CD4-positive, alpha-beta memory T cell (primary cell): ENCODE results near the gene SLC22A14. TPM values are rescaled to one million over a fixed set of nuclear protein-coding genes. Genes with fewer than 3 reads are reported as not detected.
"Not testable (repeated sequence)": the region's sequence is repeated elsewhere in the genome, so short reads cannot be mapped to it uniquely, and the experiment has no call there.

Experiments used
- CTCF ChIA-PET: fragments of 350-600 bp; sonication (Branson Sonifier 250); formaldehyde crosslinking; loops from one replicate; lab custom pipeline; 2021; ENCODE audit warnings: inconsistent platforms; ENCODE audit not compliant: partially characterized antibody; lab: Charles Lee
- POLR2A ChIA-PET: fragments of 350-600 bp; sonication (Branson Sonifier 250); formaldehyde crosslinking; loops from one replicate; lab custom pipeline; 2021; ENCODE audit not compliant: partially characterized antibody; lab: Charles Lee
- DNase-seq, 5 donors: peaks; one replicate each; pipeline versions ENCODE4 v3.0.0 to v3.0.0-alpha.2; 2020 to 2022; ENCODE audit warnings: mixed read lengths in 1 of 5
- H3K27ac ChIP-seq: one replicate; pipeline ENCODE4 v1.7.0; 2013; ENCODE audit warnings: low read depth, low read length
- H3K27me3 ChIP-seq: 2 replicates; pipeline ENCODE4 v1.7.0; 2013; ENCODE audit warnings: mild to moderate bottlenecking, low read length, moderate library complexity; ENCODE audit not compliant: insufficient read depth
- H3K36me3 ChIP-seq: 2 replicates; pipeline ENCODE4 v1.7.0; 2013; ENCODE audit warnings: mild to moderate bottlenecking, low read length, moderate library complexity; ENCODE audit not compliant: insufficient read depth
- H3K4me1 ChIP-seq: 2 replicates; pipeline ENCODE4 v1.7.0; 2013; ENCODE audit warnings: mild to moderate bottlenecking, low read length, moderate library complexity; ENCODE audit not compliant: insufficient read depth
- H3K4me3 ChIP-seq, 2 donors: one replicate each; pipeline ENCODE4 v1.7.0; 2013; ENCODE audit warnings: low read length in 2 of 2, mild to moderate bottlenecking in 1 of 2
- H3K9me3 ChIP-seq, 2 donors: one replicate each; pipeline ENCODE4 v1.7.0; 2013; ENCODE audit warnings: low read length in 2 of 2, control low read depth in 1 of 2; ENCODE audit not compliant: control insufficient read depth in 1 of 2
- H3K27ac Mint-ChIP-seq, 7 donors: one replicate each; pipeline ENCODE4 v1.8.0; 2020 to 2021; ENCODE audit warnings: mixed read lengths in 7 of 7, mild to moderate bottlenecking in 6 of 7, inconsistent platforms in 3 of 7, moderate library complexity in 3 of 7
- H3K27me3 Mint-ChIP-seq, 2 donors: one replicate each; pipeline ENCODE4 v1.8.0; 2020 to 2021; ENCODE audit warnings: mixed read lengths in 2 of 2
- H3K36me3 Mint-ChIP-seq, 2 donors: one replicate each; pipeline ENCODE4 v1.8.0; 2020 to 2021; ENCODE audit warnings: mixed read lengths in 2 of 2, inconsistent platforms in 1 of 2, mild to moderate bottlenecking in 1 of 2
- H3K4me1 Mint-ChIP-seq, 4 donors: one replicate each; pipeline ENCODE4 v1.8.0; 2020 to 2021; ENCODE audit warnings: mixed read lengths in 4 of 4, mild to moderate bottlenecking in 1 of 4
- H3K4me3 Mint-ChIP-seq, 8 donors: one replicate each; pipeline ENCODE4 v1.8.0; 2020 to 2021; ENCODE audit warnings: mixed read lengths in 8 of 8, mild to moderate bottlenecking in 7 of 8, moderate library complexity in 6 of 8, inconsistent platforms in 3 of 8
- H3K9me3 Mint-ChIP-seq, 8 donors: one replicate each; pipeline ENCODE4 v1.8.0; 2020 to 2021; ENCODE audit warnings: mixed read lengths in 8 of 8, mild to moderate bottlenecking in 5 of 8, inconsistent platforms in 3 of 8, moderate library complexity in 1 of 8
- intact Hi-C: fragments of 100-400 bp; cut with micrococcal nuclease; formaldehyde crosslinking; loops from one replicate; pipeline ENCODE4 v1.15.1; 2023
- polyA plus RNA-seq, 2 donors: library from polyadenylated mRNA; unstranded; fragments of 300-500 nt; fragmentation: Illumina TruSeq; gene quantifications; one replicate each; pipeline ENCODE4 v1.2.3, GENCODE V29; 2021
- total RNA-seq, 2 experiments: library from RNA; stranded (reverse); gene quantifications; one replicate each; pipeline ENCODE4 v1.2.3, GENCODE V29; 2021

Gene SLC22A14, protein sequence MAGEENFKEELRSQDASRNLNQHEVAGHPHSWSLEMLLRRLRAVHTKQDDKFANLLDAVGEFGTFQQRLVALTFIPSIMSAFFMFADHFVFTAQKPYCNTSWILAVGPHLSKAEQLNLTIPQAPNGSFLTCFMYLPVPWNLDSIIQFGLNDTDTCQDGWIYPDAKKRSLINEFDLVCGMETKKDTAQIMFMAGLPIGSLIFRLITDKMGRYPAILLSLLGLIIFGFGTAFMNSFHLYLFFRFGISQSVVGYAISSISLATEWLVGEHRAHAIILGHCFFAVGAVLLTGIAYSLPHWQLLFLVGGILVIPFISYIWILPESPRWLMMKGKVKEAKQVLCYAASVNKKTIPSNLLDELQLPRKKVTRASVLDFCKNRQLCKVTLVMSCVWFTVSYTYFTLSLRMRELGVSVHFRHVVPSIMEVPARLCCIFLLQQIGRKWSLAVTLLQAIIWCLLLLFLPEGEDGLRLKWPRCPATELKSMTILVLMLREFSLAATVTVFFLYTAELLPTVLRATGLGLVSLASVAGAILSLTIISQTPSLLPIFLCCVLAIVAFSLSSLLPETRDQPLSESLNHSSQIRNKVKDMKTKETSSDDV
- total RNA-seq (not detected), polyA plus RNA-seq (under 1 TPM in 1 of 2 donors, not detected in 1; 0.10 TPM)

DNA sequence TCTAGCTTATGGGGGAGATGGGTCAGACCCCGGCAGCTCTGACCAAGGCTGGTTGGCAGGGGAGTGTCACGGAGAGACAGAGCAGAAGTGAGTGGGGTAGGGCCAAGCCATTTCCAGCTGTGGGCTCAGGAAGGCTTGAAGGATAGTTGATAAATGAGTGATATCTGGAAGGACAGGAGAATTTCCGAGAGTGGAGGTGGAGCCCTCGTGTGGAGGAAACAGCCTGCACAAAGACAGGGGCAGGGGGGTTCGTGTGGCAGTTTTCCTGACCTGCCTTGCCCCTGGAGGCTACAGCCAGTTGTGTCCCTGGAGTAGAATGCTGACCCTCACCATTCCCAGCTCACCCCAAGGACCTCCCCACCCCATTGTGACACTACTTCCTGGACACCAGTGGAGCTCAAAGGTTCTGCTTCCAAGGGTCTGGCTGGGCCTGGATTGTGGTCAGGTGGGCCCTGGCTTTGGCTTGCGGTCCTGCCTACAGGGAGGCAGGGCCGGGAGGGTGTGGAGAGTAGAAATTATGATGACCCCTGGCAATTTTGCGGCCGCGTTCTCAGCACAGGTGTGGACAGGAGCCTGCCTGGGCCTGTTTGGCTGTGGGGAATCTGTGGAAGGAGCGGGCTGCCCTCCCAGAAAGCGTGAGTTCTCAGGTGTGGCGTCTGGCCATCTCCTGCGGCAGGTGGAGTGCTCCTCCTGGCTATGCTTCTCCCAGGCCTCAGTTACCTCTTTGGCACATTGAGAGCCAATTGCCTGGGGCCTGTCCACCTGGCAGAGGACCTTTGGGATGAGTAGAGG is at the start of gene SLC22A14:
TSS of gene SLC22A14 (plus strand) at position 400 of the 792 bp plus-strand sequence. CDS start 23,733 bp downstream, outside the sequence.
- Mint-ChIP-seq H3K9me3 (peaks cover 0 to 2% (median 0%) of the 10 kb centered on the region in 8 donors), H3K4me3 (no peak within 1 kb of the TSS), H3K27me3 (no peaks in the 10 kb centered on the region), H3K4me1 (no peaks in the 10 kb centered on the region), H3K36me3 (peaks cover 0 to 3% of the 10 kb centered on the region in 2 donors), H3K27ac (peak within 1 kb of the TSS in 1 of 7 donors; percentile 38)
- DNase-seq: no peak
- POLR2A ChIA-PET: no interaction called here
- Histone ChIP-seq H3K4me1 (no peaks in the 10 kb centered on the region), H3K27me3 (no peaks in the 10 kb centered on the region), H3K9me3 (no peaks in the 10 kb centered on the region), H3K36me3 (no peaks in the 10 kb centered on the region), H3K4me3 (no peak within 1 kb of the TSS), H3K27ac (no peak within 1 kb of the TSS)
- intact Hi-C loops: no loop called here
- CTCF ChIA-PET: interaction anchor here (1.3 kb wide), 1 partner anchor 17 kb away, joined by 3 read pairs; no protein-coding TSS in a partner anchor

DNA sequence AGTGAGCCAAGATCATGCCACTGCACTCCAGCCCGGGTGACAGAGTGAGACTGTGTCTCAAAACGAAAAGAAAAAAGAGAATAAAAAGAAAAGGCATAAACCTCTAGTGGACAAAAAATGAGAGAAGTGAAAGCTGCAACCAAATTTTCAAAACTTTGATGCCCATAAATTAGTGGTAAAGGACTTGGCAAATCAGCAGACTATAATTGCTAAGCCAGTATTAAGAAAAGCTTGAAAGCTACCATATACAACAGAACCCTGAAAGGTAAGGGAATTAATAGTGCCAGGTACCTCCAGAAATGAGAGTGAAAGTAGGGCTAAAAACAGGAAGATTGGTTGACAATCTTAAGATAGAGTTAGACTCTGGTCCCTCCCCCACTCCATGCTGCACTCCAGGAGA is 49.4 kb upstream of the SLC22A14 start:
- H3K4me1 ChIP-seq: no peaks in the 10 kb centered on the region
- no peaks in the 10 kb centered on the region for H3K27me3 ChIP-seq

DNA sequence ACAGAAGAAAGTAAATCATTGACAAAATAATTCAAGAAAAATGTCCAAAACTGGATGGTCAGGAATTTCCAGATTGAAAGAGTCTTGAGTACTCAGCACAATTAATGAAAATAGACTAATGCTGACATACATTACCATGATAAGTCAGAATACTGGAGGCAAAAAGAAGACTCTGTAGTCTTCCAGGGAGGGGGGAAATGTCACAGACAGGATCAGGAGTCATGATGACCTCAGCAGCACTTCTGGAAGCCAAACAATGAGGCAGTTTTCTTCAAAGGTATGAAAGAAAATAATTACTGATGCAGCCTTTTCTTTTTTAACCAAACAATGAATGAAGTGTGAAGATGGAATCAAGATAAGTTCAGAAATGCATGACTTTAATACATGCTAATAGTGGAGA is 46.6 kb upstream of the SLC22A14 start:
- no peak for DNase-seq
- Histone ChIP-seq H3K4me1 (no peaks in the 10 kb centered on the region), H3K27ac (no peak overlapping the region), H3K9me3 (peaks cover 0 to 4% of the 10 kb centered on the region in 2 donors), H3K36me3 (peaks cover 30% of the 10 kb centered on the region), H3K4me3 (no peak overlapping the region), H3K27me3 (no peaks in the 10 kb centered on the region)
- POLR2A ChIA-PET: interaction anchor here (0.7 kb wide), 1 partner anchor 1213 kb away, joined by 3 read pairs; no protein-coding TSS in a partner anchor
- no peak overlapping the region for H3K27ac Mint-ChIP-seq
- peaks cover 6 to 47% (median 32%) of the 10 kb centered on the region in 8 donors for H3K9me3 Mint-ChIP-seq
- intact Hi-C loops: no loop called here
- peaks cover 0 to 3% (median under 1%) of the 10 kb centered on the region in 4 donors for H3K4me1 Mint-ChIP-seq
- peaks cover 82 to 85% of the 10 kb centered on the region in 2 donors for H3K36me3 Mint-ChIP-seq
- no peaks in the 10 kb centered on the region for H3K27me3 Mint-ChIP-seq
- CTCF ChIA-PET: interaction anchor here (1.5 kb wide), 1 partner anchor 116 kb away, joined by 5 read pairs; no protein-coding TSS in a partner anchor
- H3K4me3 Mint-ChIP-seq: no peak overlapping the region

More for the DNA sequence above, 49.4 kb upstream of the SLC22A14 start:
- DNase-seq: no peak
- intact Hi-C loops: no loop called here
- Mint-ChIP-seq H3K4me3 (no peak overlapping the region), H3K36me3 (peaks cover 74 to 75% of the 10 kb centered on the region in 2 donors), H3K4me1 (peaks cover 0 to 3% (median under 1%) of the 10 kb centered on the region in 4 donors), H3K9me3 (peaks cover 0 to 26% (median 15%) of the 10 kb centered on the region in 8 donors), H3K27ac (peak overlapping the region in 2 of 7 donors; percentile 22 to 53), H3K27me3 (no peaks in the 10 kb centered on the region)
- H3K27ac ChIP-seq: no peak overlapping the region
- H3K4me3 ChIP-seq: no peak overlapping the region
- peaks cover 0 to 4% of the 10 kb centered on the region in 2 donors for H3K9me3 ChIP-seq
- ChIA-PET CTCF (no interaction called here), POLR2A (no interaction called here)
- peaks cover 31% of the 10 kb centered on the region for H3K36me3 ChIP-seq

- Histone ChIP-seq H3K4me3 (no peak overlapping the region), H3K4me1 (no peaks in the 10 kb centered on the region), H3K36me3 (peaks cover 22% of the 10 kb centered on the region), H3K9me3 (peaks cover 0 to 4% of the 10 kb centered on the region in 2 donors), H3K27ac (no peak overlapping the region), H3K27me3 (no peaks in the 10 kb centered on the region)
- no peak overlapping the region for H3K4me3 Mint-ChIP-seq
- peaks cover 6 to 47% (median 32%) of the 10 kb centered on the region in 8 donors for H3K9me3 Mint-ChIP-seq
- H3K4me1 Mint-ChIP-seq: peaks cover 0 to 4% (median 0%) of the 10 kb centered on the region in 4 donors
- ChIA-PET CTCF (interaction anchor here (1.7 kb wide), 1 partner anchor 121 kb away, joined by 8 read pairs; no protein-coding TSS in a partner anchor), POLR2A (no interaction called here)
- intact Hi-C loops: no loop called here
- DNase-seq: no peak
- no peaks in the 10 kb centered on the region for H3K27me3 Mint-ChIP-seq
- H3K27ac Mint-ChIP-seq: no peak overlapping the region
- H3K36me3 Mint-ChIP-seq: peaks cover 71 to 84% of the 10 kb centered on the region in 2 donors
Measured at GRCh38 chr3:38238416-38239008, 43.6 kb upstream of the SLC22A14 start.

DNA sequence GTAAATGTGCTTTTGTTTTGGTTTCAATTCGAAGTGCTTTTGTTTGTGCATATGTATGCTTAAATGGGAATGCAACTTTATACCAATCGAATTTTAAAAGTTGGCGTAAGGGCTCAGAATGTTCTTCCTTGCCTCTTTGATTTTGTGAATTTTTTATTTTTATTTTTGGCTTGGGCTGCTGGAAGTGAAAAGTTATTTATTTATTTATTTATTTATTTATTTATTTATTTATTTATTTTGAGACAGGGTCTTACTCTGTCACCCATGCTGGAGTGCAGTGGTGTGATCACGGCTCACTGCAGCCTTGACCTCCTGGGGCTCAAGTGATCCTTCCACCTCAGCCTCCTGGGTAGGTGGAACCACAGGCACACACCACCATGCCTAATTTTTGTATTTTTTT is 39.3 kb upstream of the SLC22A14 start:
- intact Hi-C loops, H3K27me3 Mint-ChIP-seq, H3K4me1 ChIP-seq, H3K27me3 ChIP-seq, H3K27ac ChIP-seq, H3K27ac Mint-ChIP-seq, H3K4me3 Mint-ChIP-seq, CTCF ChIA-PET, DNase-seq, H3K4me3 ChIP-seq, POLR2A ChIA-PET, H3K9me3 ChIP-seq, H3K36me3 ChIP-seq, H3K4me1 Mint-ChIP-seq: not testable (repeated sequence)
- H3K9me3 Mint-ChIP-seq: peaks cover 4 to 21% (median 15%) of the 10 kb centered on the region in 8 donors
- H3K36me3 Mint-ChIP-seq: peaks cover 54 to 78% of the 10 kb centered on the region in 2 donors

- DNase-seq: no peak
- peaks cover 0 to 4% (median 0%) of the 10 kb centered on the region in 4 donors for H3K4me1 Mint-ChIP-seq
- H3K9me3 Mint-ChIP-seq: no peaks in the 10 kb centered on the region
- H3K4me3 ChIP-seq: no peak overlapping the region
- POLR2A ChIA-PET: no interaction called here
- no peaks in the 10 kb centered on the region for H3K9me3 ChIP-seq
- CTCF ChIA-PET: no interaction called here
- peaks cover 20% of the 10 kb centered on the region for H3K36me3 ChIP-seq
- peak overlapping the region in 1 of 7 donors; percentile 25 for H3K27ac Mint-ChIP-seq
- no peaks in the 10 kb centered on the region for H3K4me1 ChIP-seq
- H3K4me3 Mint-ChIP-seq: no peak overlapping the region
- peaks cover 37 to 73% of the 10 kb centered on the region in 2 donors for H3K36me3 Mint-ChIP-seq
- intact Hi-C loops: loop anchor here (2.0 kb wide), 1 partner anchor 17 kb away; no protein-coding TSS in a partner anchor
- H3K27ac ChIP-seq: no peak overlapping the region
- H3K27me3 ChIP-seq: no peaks in the 10 kb centered on the region
- no peaks in the 10 kb centered on the region for H3K27me3 Mint-ChIP-seq
Measured at GRCh38 chr3:38245930-38246329, 36.2 kb upstream of the SLC22A14 start.
